Measurements from ENCODE around the gene GFPT2.

The GFPT2 gene

GRCh38 chr5:180332051-180332517, 21.1 kb downstream of the GFPT2 start:
- no peak for DNase-seq

- DNase-seq = no peak
Measured at GRCh38 chr5:180331647-180331950, 21.5 kb downstream of the GFPT2 start.

GRCh38 chr5:180330810-180331646, 22.1 kb downstream of the GFPT2 start:
- no peak for DNase-seq

- no peak for DNase-seq
Measured at GRCh38 chr5:180330270-180330648, 22.9 kb downstream of the GFPT2 start.

- no peak for DNase-seq
Measured at GRCh38 chr5:180329606-180330269, 23.4 kb downstream of the GFPT2 start.

- no peak for DNase-seq
Measured at GRCh38 chr5:180329138-180329435, 24.0 kb downstream of the GFPT2 start.

GRCh38 chr5:180328296-180329137, 24.6 kb downstream of the GFPT2 start:
- DNase-seq = peak; percentile 84

GRCh38 chr5:180326989-180327565, 26.1 kb downstream of the GFPT2 start:
- no peak for DNase-seq

GRCh38 chr5:180324601-180324950, 28.6 kb downstream of the GFPT2 start:
- DNase-seq = no peak

- no peak for DNase-seq
Measured at GRCh38 chr5:180323941-180324600, 29.1 kb downstream of the GFPT2 start.

- DNase-seq = no peak
Measured at GRCh38 chr5:180323160-180323559, 30.0 kb downstream of the GFPT2 start.

- DNase-seq = no peak
Measured at GRCh38 chr5:180318456-180319089, 34.6 kb downstream of the GFPT2 start.

GRCh38 chr5:180316586-180316985, 36.5 kb downstream of the GFPT2 start:
- no peak for DNase-seq

GRCh38 chr5:180315762-180316212, 37.3 kb downstream of the GFPT2 start:
- peak; percentile 78 for DNase-seq

GRCh38 chr5:180313677-180314505, 39.2 kb downstream of the GFPT2 start:
- DNase-seq = no peak

GRCh38 chr5:180311216-180311615, 41.9 kb downstream of the GFPT2 start:
- no peak for DNase-seq

GRCh38 chr5:180306796-180307195, 46.3 kb downstream of the GFPT2 start:
- no peak for DNase-seq

- DNase-seq = no peak
Measured at GRCh38 chr5:180305481-180305880, 47.7 kb downstream of the GFPT2 start.

GRCh38 chr5:180304431-180305375, 48.4 kb downstream of the GFPT2 start:
- DNase-seq = no peak

GRCh38 chr5:180304016-180304292, 49.2 kb downstream of the GFPT2 start:
- no peak for DNase-seq
